Prostate gland (tissue), 2 donors: Measurements from ENCODE around the gene RADIL. TPM values are rescaled to one million over a fixed set of nuclear protein-coding genes. Genes with fewer than 3 reads are reported as not detected.

Experiments used
- DNase-seq: peaks from one replicate; pipeline ENCODE4 v3.0.0-alpha.2; 2019; ENCODE audit warnings: low spot score
- H3K27ac ChIP-seq, 2 donors: fragments of 200-600 bp; sonication (generic); 2 replicates each; pipeline ENCODE4 v1.5.1; 2017 to 2019
- H3K27me3 ChIP-seq: fragments of 200-600 bp; sonication (generic); replicated peaks from 2 replicates; pipeline ENCODE4 v1.5.1; 2019; ENCODE audit not compliant: insufficient read depth
- H3K36me3 ChIP-seq, 2 donors: fragments of 200-600 bp; sonication (generic); 1 replicate in 1 of 2; 2 replicates in 1 of 2; pipeline versions ENCODE4 v1.5.1 to v1.8.1; 2017 to 2019
- H3K4me1 ChIP-seq: fragments of 200-600 bp; sonication (generic); replicated peaks from 2 replicates; pipeline ENCODE4 v1.5.1; 2019
- H3K4me3 ChIP-seq, 2 donors: fragments of 200-600 bp; sonication (generic); 2 replicates each; pipeline ENCODE4 v1.5.1; 2017 to 2019
- H3K9me3 ChIP-seq: fragments of 200-600 bp; sonication (generic); 2 replicates; pipeline ENCODE4 v1.5.1; 2017
- POLR2A ChIP-seq: fragments of 450-650 bp; IDR thresholded peaks from one replicate; pipeline ENCODE4 v1.6.1; 2016; ENCODE audit warnings: antibody characterized with exemption, mild to moderate bottlenecking
- POLR2AphosphoS5 ChIP-seq: sonication (generic); formaldehyde crosslinking; IDR thresholded peaks from one replicate; pipeline ENCODE4 v1.6.1; 2017; ENCODE audit warnings: antibody characterized with exemption
- WGBS: methylation state at CpG from one replicate; pipeline ENCODE4 v1.1.5; 2018; 5-methylcytosine and 5-hydroxymethylcytosine counted together
- intact Hi-C: fragments of 100-400 bp; cut with DNase I; formaldehyde crosslinking; loops from one replicate; pipeline ENCODE4 v1.14.2; 2022
- total RNA-seq, 2 donors: library from RNA; depleted of rRNA; stranded (reverse); fragments of >200 nt; gene quantifications; one replicate each; pipeline ENCODE4 v1.1.0, GENCODE V29; 2016
- TF ChIP-seq, protein P1 (sequence below), 4 experiments: fragments of 200-600 bp in 2 of 4; fragments of 450-650 bp in 2 of 4; sonication (generic) in 2 of 4; IDR thresholded peaks; 1 replicate in 3 of 4; 2 replicates in 1 of 4; pipeline ENCODE4 v1.5.1; 2016 to 2019; ENCODE audit warnings: antibody characterized with exemption in 4 of 4, mild to moderate bottlenecking in 2 of 4, moderate library complexity in 2 of 4

The RADIL gene
- total RNA-seq, 2 donors from 2014 or later = 1.8 to 12.0 TPM

DNA sequence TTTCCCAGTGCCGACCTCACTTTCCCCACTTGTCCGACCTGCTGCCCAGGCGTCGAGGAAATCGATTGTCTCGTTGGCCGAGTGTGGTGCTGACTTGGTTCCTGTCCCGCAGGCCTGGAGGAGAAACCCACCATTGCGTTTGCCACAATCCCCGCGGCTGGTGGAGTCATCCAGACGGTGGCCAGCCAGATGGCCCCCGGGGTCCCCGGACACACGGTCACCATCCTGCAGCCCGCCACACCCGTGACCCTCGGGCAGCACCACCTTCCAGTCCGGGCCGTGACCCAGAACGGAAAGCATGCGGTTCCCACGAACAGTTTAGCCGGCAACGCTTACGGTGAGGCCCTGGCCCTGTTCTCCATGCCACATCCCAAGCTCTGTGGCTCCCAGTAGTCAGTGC lies 122.6 kb downstream of the RADIL start:
- Histone ChIP-seq H3K9me3 (no peaks in the 10 kb centered on the region), H3K4me1 (no peaks in the 10 kb centered on the region), H3K27ac (no peak overlapping the region), H3K36me3 (peaks cover 9 to 28% of the 10 kb centered on the region in 2 donors), H3K27me3 (no peaks in the 10 kb centered on the region), H3K4me3 (no peak overlapping the region)
- 95% methylated on average over 26 of the region's 26 CpGs for WGBS
- TF ChIP-seq POLR2A (no peak), POLR2AphosphoS5 (no peak)
- TF ChIP-seq, protein P1, sequence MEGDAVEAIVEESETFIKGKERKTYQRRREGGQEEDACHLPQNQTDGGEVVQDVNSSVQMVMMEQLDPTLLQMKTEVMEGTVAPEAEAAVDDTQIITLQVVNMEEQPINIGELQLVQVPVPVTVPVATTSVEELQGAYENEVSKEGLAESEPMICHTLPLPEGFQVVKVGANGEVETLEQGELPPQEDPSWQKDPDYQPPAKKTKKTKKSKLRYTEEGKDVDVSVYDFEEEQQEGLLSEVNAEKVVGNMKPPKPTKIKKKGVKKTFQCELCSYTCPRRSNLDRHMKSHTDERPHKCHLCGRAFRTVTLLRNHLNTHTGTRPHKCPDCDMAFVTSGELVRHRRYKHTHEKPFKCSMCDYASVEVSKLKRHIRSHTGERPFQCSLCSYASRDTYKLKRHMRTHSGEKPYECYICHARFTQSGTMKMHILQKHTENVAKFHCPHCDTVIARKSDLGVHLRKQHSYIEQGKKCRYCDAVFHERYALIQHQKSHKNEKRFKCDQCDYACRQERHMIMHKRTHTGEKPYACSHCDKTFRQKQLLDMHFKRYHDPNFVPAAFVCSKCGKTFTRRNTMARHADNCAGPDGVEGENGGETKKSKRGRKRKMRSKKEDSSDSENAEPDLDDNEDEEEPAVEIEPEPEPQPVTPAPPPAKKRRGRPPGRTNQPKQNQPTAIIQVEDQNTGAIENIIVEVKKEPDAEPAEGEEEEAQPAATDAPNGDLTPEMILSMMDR (IDR thresholded peaks at IDR 0.05) = no peak
- intact Hi-C loops = no loop called here
- DNase-seq = no peak

DNA sequence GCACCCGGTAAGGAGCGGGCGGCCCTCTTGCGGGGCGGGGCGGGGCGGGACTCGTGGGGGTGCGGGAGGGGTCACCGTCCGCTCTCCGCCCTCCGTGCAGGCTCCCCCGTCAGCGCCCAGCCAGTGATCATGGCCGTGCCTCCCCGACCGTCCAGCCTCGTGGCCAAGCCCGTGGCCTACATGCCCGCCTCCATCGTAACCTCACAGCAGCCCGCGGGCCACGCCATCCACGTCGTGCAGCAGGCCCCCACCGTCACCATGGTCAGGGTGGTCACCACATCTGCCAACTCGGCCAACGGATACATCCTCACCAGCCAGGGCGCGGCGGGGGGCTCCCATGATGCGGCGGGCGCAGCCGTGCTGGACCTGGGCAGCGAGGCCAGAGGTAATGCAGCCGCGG lies 124.3 kb downstream of the RADIL start:
- no peak for DNase-seq
- Histone ChIP-seq H3K27me3 (no peaks in the 10 kb centered on the region), H3K4me1 (no peaks in the 10 kb centered on the region), H3K27ac (no peak overlapping the region), H3K36me3 (peaks cover 9 to 28% of the 10 kb centered on the region in 2 donors), H3K4me3 (no peak overlapping the region), H3K9me3 (no peaks in the 10 kb centered on the region)
- no peak for TF ChIP-seq POLR2AphosphoS5
- TF ChIP-seq, protein P1 (IDR thresholded peaks at IDR 0.05) = no peak
- TF ChIP-seq POLR2A = no peak
- intact Hi-C loops = no loop called here
- 97% methylated on average over 40 of the region's 40 CpGs for WGBS

DNA sequence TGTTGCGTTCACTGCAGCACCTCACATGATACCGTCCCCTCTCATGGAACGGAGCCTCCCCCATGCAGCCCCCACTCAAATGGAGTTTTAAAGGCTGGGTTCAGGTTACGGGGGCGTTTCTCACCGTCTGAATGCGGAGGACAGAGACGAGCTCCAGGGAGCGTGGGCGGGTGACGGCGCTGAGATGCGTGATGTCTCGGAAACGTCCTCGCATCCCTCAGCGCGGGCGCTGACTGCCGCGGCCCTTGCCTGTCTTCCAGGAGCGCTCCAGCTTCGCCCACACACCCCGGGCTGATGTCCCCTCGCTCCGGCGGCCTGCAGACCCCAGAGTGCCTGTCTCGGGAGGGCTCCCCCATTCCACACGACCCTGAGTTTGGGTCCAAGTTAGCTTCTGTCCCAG lies 124.7 kb downstream of the RADIL start:
- no peak for DNase-seq
- Histone ChIP-seq H3K4me3 (no peak overlapping the region), H3K9me3 (no peaks in the 10 kb centered on the region), H3K4me1 (no peaks in the 10 kb centered on the region), H3K27me3 (no peaks in the 10 kb centered on the region), H3K36me3 (peaks cover 9 to 28% of the 10 kb centered on the region in 2 donors), H3K27ac (no peak overlapping the region)
- TF ChIP-seq POLR2A (no peak), POLR2AphosphoS5 (no peak)
- TF ChIP-seq, protein P1 (IDR thresholded peaks at IDR 0.05) = no peak
- WGBS = 89% methylated on average over 29 of the region's 29 CpGs
- intact Hi-C loops = no loop called here

DNA sequence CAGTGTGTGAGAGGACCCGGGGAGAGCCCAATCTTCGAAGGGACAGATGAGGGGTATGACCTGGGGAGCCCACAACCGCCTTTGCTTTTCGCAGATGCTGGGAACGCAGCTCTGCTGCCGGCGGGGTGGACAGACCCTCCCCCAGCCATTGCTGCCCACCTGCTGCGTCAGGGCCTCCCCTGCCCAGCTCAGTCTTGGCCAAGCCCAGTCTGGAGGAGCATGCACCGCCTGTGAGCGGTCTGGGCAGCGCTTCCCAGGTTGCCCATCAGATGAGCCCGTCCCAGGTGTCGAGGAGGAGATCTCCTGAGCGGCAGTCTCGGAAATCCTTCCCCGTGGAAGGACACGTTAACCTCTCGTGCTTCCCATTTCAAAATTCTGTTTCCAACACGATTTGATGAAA lies 125.4 kb downstream of the RADIL start:
- Histone ChIP-seq H3K4me3 (no peak overlapping the region), H3K4me1 (no peaks in the 10 kb centered on the region), H3K27ac (no peak overlapping the region), H3K9me3 (no peaks in the 10 kb centered on the region), H3K27me3 (no peaks in the 10 kb centered on the region), H3K36me3 (peaks cover 9 to 27% of the 10 kb centered on the region in 2 donors)
- 94% methylated on average over 19 of the region's 19 CpGs for WGBS
- no peak for TF ChIP-seq POLR2AphosphoS5
- TF ChIP-seq, protein P1 (IDR thresholded peaks at IDR 0.05) = no peak
- TF ChIP-seq POLR2A = no peak
- no peak for DNase-seq
- intact Hi-C loops = no loop called here

DNA sequence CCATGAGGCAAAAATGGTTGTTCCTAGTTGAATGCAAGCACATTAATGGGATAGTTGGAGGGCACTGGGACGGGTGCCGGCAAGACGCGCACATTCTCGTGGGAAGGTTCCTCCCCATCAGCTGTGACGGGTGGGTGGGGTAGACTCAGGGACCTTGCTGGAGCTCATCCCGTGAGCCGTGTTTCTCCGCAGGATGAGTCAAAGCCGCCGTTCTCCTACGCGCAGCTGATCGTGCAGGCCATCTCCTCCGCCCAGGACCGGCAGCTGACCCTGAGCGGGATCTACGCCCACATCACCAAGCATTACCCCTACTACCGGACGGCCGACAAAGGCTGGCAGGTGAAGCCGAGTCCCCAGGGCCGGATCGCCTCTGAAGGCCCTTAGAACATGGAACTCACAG lies 128.5 kb downstream of the RADIL start:
- no peak for DNase-seq
- no peaks in the 10 kb centered on the region for H3K4me1 ChIP-seq
- no peak overlapping the region for H3K4me3 ChIP-seq
- H3K27ac ChIP-seq = no peak overlapping the region
- H3K36me3 ChIP-seq = peaks cover 0 to 5% of the 10 kb centered on the region in 2 donors
- WGBS = 95% methylated on average over 24 of the region's 24 CpGs
- intact Hi-C loops = loop anchor here (2.0 kb wide), 1 partner anchor 112 kb away; no protein-coding TSS in a partner anchor
- H3K9me3 ChIP-seq = no peaks in the 10 kb centered on the region
- no peaks in the 10 kb centered on the region for H3K27me3 ChIP-seq
- TF ChIP-seq, protein P1 (IDR thresholded peaks at IDR 0.05) = no peak
- TF ChIP-seq POLR2A (no peak), POLR2AphosphoS5 (no peak)
